CD14-positive monocyte (primary cell): ENCODE data around the gene C2. TPM values are rescaled to one million over a fixed set of nuclear protein-coding genes. Genes with fewer than 3 reads are reported as not detected.

Experiments used
- DNase-seq, 3 donors: peaks; one replicate each; pipeline ENCODE4 v3.0.0-alpha.2; 2011 to 2022
- H2AFZ ChIP-seq: 2 replicates; pipeline ENCODE4 v1.6.0; 2012; ENCODE audit warnings: mild to moderate bottlenecking, low read depth, low read length, inconsistent platforms; ENCODE audit not compliant: insufficient read depth, poor library complexity, severe bottlenecking
- H3K27ac ChIP-seq, 2 donors: 1 replicate in 1 of 2; 2 replicates in 1 of 2; pipeline ENCODE4 v1.5.1; 2012 to 2013; ENCODE audit warnings: low read length in 2 of 2, control low read depth in 1 of 2, inconsistent platforms in 1 of 2, low read depth in 1 of 2, mild to moderate bottlenecking in 1 of 2
- H3K27me3 ChIP-seq, 2 donors: one replicate each; pipeline versions ENCODE4 v1.6.0 to v1.6.1; 2011 to 2013; ENCODE audit warnings: low read length in 2 of 2; ENCODE audit not compliant: control insufficient read depth in 2 of 2, insufficient read depth in 2 of 2
- H3K36me3 ChIP-seq, 2 donors: replicated peaks in 1 of 2; 1 replicate in 1 of 2; 2 replicates in 1 of 2; pipeline versions ENCODE4 v1.5.1 to v1.6.1; 2012 to 2013; ENCODE audit warnings: low read length in 2 of 2, control low read depth in 1 of 2, inconsistent platforms in 1 of 2, mild to moderate bottlenecking in 1 of 2; ENCODE audit not compliant: insufficient read depth in 2 of 2, control insufficient read depth in 1 of 2
- H3K4me1 ChIP-seq, 2 donors: 1 replicate in 1 of 2; 2 replicates in 1 of 2; pipeline versions ENCODE4 v1.5.1 to v1.6.1; 2012 to 2013; ENCODE audit warnings: low read length in 2 of 2, control low read depth in 1 of 2, inconsistent platforms in 1 of 2, mild to moderate bottlenecking in 1 of 2, moderate library complexity in 1 of 2; ENCODE audit not compliant: insufficient read depth in 2 of 2, control insufficient read depth in 1 of 2
- H3K4me2 ChIP-seq: replicated peaks from 2 replicates; pipeline ENCODE3; 2012; ENCODE audit warnings: low read length, moderate library complexity, mild to moderate bottlenecking; ENCODE audit not compliant: poor library complexity, severe bottlenecking; ENCODE audit errors: extremely low read depth
- H3K4me3 ChIP-seq, 3 experiments: fragments of 200-600 bp in 1 of 3; sonication (generic) in 1 of 3; replicated peaks in 1 of 3; 1 replicate in 2 of 3; 2 replicates in 1 of 3; pipeline ENCODE4 v1.5.1; 2011 to 2013; ENCODE audit warnings: low read length in 3 of 3, mild to moderate bottlenecking in 3 of 3, control low read depth in 2 of 3, low read depth in 2 of 3, inconsistent platforms in 1 of 3, moderate library complexity in 1 of 3
- H3K79me2 ChIP-seq: 2 replicates; pipeline ENCODE4 v1.6.0; 2012; ENCODE audit warnings: mild to moderate bottlenecking, control low read depth, inconsistent platforms, low read length, moderate library complexity; ENCODE audit not compliant: insufficient read depth
- H3K9ac ChIP-seq: 2 replicates; pipeline ENCODE4 v1.6.0; 2017; ENCODE audit warnings: low read length, mild to moderate bottlenecking; ENCODE audit not compliant: insufficient read depth, poor library complexity, severe bottlenecking
- H3K9me3 ChIP-seq, 2 donors: replicated peaks in 1 of 2; 1 replicate in 1 of 2; 2 replicates in 1 of 2; pipeline versions ENCODE4 v1.5.1 to v1.6.1; 2012 to 2013; ENCODE audit warnings: low read length in 2 of 2, control low read depth in 1 of 2; ENCODE audit not compliant: control insufficient read depth in 1 of 2, insufficient read depth in 1 of 2
- H4K20me1 ChIP-seq: 2 replicates; pipeline ENCODE4 v1.6.0; 2012; ENCODE audit warnings: mild to moderate bottlenecking, low read length, control low read depth, moderate library complexity; ENCODE audit not compliant: insufficient read depth
- H3K27ac Mint-ChIP-seq, 7 donors: one replicate each; pipeline ENCODE4 v1.8.0; 2020; ENCODE audit warnings: mild to moderate bottlenecking in 7 of 7, mixed read lengths in 7 of 7, moderate library complexity in 6 of 7, inconsistent platforms in 2 of 7
- H3K27me3 Mint-ChIP-seq, 3 donors: one replicate each; pipeline ENCODE4 v1.8.0; 2021 to 2022; ENCODE audit warnings: low read depth in 3 of 3, mild to moderate bottlenecking in 3 of 3, mixed read lengths in 3 of 3, moderate library complexity in 3 of 3, inconsistent platforms in 1 of 3
- H3K36me3 Mint-ChIP-seq, 2 donors: one replicate each; pipeline ENCODE4 v1.8.0; 2020; ENCODE audit warnings: mixed read lengths in 2 of 2, inconsistent platforms in 1 of 2, mild to moderate bottlenecking in 1 of 2
- H3K4me1 Mint-ChIP-seq: one replicate; pipeline ENCODE4 v1.8.0; 2020; ENCODE audit warnings: mild to moderate bottlenecking, mixed read lengths
- H3K4me3 Mint-ChIP-seq, 2 donors: one replicate each; pipeline ENCODE4 v1.8.0; 2020; ENCODE audit warnings: mild to moderate bottlenecking in 2 of 2, mixed read lengths in 2 of 2, moderate library complexity in 1 of 2
- H3K9me3 Mint-ChIP-seq, 7 donors: one replicate each; pipeline ENCODE4 v1.8.0; 2020 to 2022; ENCODE audit warnings: mixed read lengths in 7 of 7, mild to moderate bottlenecking in 6 of 7, moderate library complexity in 6 of 7, inconsistent platforms in 2 of 7
- WGBS: methylation state at CpG from one replicate; pipeline ENCODE4 v1.1.5; 2013; ENCODE audit warnings: missing lambda C conversion rate; ENCODE audit not compliant: insufficient coverage; 5-methylcytosine and 5-hydroxymethylcytosine counted together
- intact Hi-C, 2 donors: fragments of 100-400 bp; cut with micrococcal nuclease; formaldehyde crosslinking; loops; one replicate each; pipeline versions ENCODE4 v1.15.0 to v1.15.1; 2023
- polyA plus RNA-seq, 3 donors: library from polyadenylated mRNA; depleted of rRNA in 1 of 3; unstranded in 2 of 3; stranded (reverse) in 1 of 3; fragments of 300-500 nt in 2 of 3; fragments of >200 nt in 1 of 3; fragmentation: Illumina TruSeq in 2 of 3; gene quantifications; 1 replicate in 2 of 3; 2 replicates in 1 of 3; pipeline ENCODE4 v1.2.3, GENCODE V29; 2012 to 2021
- TF ChIP-seq, protein P1 (sequence below): fragments of 200-600 bp; IDR thresholded peaks from one replicate; pipeline ENCODE4 v1.8.0; 2022; ENCODE audit warnings: antibody characterized with exemption, mild to moderate bottlenecking

The C2 gene
- polyA plus RNA-seq, 3 donors: 5.4 to 7.2 (median 6.5) TPM

DNA sequence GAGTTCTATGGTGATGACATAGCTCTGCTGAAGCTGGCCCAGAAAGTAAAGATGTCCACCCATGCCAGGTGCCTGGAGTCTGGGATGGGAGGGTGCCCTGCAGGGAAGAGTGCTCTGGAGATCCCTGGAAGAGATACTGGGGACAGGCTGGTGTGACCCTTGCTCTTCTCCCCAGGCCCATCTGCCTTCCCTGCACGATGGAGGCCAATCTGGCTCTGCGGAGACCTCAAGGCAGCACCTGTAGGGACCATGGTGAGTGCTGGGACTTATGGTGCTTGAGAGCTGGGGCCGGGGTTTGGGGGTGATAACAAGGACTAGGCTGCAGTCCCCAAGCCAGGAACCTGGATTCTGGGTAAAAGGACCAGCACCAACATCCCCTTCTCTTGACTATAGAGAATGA is 16.2 kb downstream of the C2 start:
- Histone ChIP-seq H3K27me3 (no peaks in the 10 kb centered on the region), H3K79me2 (no peaks in the 10 kb centered on the region), H3K4me3 (no peak overlapping the region), H2AFZ (no peak overlapping the region), H3K27ac (no peak overlapping the region), H3K4me2 (no peak overlapping the region), H3K36me3 (no peaks in the 10 kb centered on the region), H3K4me1 (peaks cover 3 to 4% of the 10 kb centered on the region in 2 donors), H4K20me1 (no peaks in the 10 kb centered on the region), H3K9me3 (no peaks in the 10 kb centered on the region), H3K9ac (no peak overlapping the region)
- Mint-ChIP-seq H3K27me3 (peaks cover 12 to 34% (median 30%) of the 10 kb centered on the region in 3 donors), H3K9me3 (peaks cover 0 to 2% (median 0%) of the 10 kb centered on the region in 7 donors), H3K36me3 (no peaks in the 10 kb centered on the region), H3K4me3 (no peak overlapping the region), H3K27ac (no peak overlapping the region), H3K4me1 (peaks cover 11% of the 10 kb centered on the region)
- no peak for DNase-seq
- intact Hi-C loops: loop anchor here in 1 of 2 donors (5.0 kb wide), 1 partner anchor 36 kb away; no protein-coding TSS in a partner anchor
- TF ChIP-seq, protein P1, sequence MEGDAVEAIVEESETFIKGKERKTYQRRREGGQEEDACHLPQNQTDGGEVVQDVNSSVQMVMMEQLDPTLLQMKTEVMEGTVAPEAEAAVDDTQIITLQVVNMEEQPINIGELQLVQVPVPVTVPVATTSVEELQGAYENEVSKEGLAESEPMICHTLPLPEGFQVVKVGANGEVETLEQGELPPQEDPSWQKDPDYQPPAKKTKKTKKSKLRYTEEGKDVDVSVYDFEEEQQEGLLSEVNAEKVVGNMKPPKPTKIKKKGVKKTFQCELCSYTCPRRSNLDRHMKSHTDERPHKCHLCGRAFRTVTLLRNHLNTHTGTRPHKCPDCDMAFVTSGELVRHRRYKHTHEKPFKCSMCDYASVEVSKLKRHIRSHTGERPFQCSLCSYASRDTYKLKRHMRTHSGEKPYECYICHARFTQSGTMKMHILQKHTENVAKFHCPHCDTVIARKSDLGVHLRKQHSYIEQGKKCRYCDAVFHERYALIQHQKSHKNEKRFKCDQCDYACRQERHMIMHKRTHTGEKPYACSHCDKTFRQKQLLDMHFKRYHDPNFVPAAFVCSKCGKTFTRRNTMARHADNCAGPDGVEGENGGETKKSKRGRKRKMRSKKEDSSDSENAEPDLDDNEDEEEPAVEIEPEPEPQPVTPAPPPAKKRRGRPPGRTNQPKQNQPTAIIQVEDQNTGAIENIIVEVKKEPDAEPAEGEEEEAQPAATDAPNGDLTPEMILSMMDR: no peak
- WGBS: no CpG with 5 or more reads among the region's 3 CpGs

DNA sequence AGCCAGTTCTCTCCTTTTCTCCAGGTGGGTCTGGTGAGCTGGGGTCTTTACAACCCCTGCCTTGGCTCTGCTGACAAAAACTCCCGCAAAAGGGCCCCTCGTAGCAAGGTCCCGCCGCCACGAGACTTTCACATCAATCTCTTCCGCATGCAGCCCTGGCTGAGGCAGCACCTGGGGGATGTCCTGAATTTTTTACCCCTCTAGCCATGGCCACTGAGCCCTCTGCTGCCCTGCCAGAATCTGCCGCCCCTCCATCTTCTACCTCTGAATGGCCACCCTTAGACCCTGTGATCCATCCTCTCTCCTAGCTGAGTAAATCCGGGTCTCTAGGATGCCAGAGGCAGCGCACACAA is 17.6 kb downstream of the C2 start:
- 98% methylated on average over 9 of the region's 9 CpGs for WGBS
- H3K4me3 Mint-ChIP-seq: no peak overlapping the region
- Histone ChIP-seq H3K4me1 (peaks cover 3 to 4% of the 10 kb centered on the region in 2 donors), H3K9ac (peak overlapping the region; percentile 21), H3K27ac (no peak overlapping the region), H3K79me2 (no peaks in the 10 kb centered on the region), H3K4me2 (no peak overlapping the region), H3K4me3 (no peak overlapping the region), H3K36me3 (no peaks in the 10 kb centered on the region), H3K9me3 (no peaks in the 10 kb centered on the region), H4K20me1 (no peaks in the 10 kb centered on the region), H3K27me3 (no peaks in the 10 kb centered on the region), H2AFZ (no peak overlapping the region)
- H3K4me1 Mint-ChIP-seq: peaks cover 17% of the 10 kb centered on the region
- intact Hi-C loops: no loop called here
- H3K9me3 Mint-ChIP-seq: peaks cover 0 to 2% (median 0%) of the 10 kb centered on the region in 7 donors
- H3K27ac Mint-ChIP-seq: peak overlapping the region in 1 of 7 donors; percentile 52
- TF ChIP-seq, protein P1: no peak
- H3K36me3 Mint-ChIP-seq: no peaks in the 10 kb centered on the region
- no peak for DNase-seq
- H3K27me3 Mint-ChIP-seq: peaks cover 13 to 34% (median 30%) of the 10 kb centered on the region in 3 donors
